Measurements from ENCODE around the gene SLC22A1.
"Not testable (repeated sequence)": the region's sequence is repeated elsewhere in the genome, so short reads cannot be mapped to it uniquely, and the experiment has no call there.

The SLC22A1 gene

DNA sequence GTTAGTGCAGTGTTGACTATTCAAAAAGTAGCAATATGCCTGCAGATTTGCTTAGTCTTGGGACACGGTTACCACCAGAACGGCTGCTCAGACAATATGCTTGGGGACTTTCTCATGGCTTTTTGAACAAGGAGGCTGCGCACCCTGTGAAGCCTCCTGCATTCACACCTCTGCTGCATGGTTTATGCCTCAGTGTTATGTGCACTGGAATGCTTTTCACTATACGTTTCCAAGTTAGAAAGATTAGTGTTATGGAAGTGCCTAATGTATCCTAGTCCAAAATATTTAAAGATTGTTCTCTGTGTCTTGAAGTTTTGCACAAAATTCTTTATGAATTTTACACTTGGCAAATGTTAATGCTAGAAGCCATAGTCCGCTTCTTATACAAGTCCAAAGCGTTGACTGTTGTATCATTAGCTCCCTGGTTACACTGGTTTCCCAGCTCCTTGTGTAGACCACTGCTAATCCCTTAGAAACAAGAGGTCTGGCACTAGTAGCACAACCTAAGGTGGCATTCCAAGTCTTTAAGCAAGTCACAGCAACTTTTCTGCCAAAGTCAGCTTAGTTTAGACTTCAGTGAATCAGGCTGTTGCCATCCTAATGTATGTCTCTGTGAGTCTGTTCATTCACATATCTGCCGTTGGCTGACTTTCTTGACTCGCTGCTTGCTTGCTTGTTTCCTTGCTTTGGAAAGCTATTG lies 26.3 kb upstream of the SLC22A1 start:
- no peak for DNase-seq

DNA sequence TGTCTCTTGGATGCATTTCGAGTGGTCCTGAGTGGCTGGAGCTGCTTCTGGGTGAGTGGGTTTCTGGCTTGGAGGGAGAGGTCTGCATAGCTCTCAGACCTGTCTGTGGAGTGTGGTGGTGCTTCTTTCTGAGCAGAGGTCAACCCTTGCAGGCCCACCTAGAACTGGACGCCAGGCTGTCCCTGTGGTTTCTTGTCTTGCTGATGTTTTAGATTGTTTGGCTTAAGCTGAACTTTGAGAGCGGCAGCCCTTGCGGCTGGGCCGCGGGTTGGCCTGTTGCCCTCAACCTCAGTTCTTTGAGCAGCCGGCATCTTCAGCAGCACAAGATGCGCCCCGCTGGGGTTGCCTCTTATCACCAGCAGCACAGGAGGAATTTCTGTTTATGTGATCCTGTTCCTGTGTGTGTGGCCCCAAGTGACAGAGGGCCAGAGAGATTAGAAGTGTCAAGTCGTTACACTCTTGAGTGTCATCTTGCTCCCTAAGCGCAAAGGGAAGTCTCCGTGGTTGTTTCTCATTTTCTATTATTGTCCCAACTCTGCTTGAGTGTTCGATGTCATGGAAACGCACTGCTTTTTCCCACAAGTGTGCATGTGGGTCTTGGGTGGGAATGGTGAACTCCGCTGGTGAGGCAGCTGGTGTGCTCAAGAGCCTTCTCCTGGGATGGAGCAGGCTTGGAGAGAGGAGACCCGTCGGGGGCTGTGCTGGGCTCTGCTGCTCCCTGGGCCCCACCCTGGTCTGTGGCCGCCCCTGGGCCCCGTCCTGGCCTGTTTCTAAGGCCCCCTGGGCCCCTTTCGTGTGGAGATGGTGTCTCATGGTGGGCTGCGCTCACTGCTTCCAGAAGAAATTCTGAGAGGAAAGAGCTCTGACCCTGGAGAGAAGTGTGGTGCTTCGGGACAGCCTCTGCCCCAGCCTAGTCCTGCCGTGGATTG lies 20.1 kb upstream of the SLC22A1 start:
- DNase-seq: no peak

DNA sequence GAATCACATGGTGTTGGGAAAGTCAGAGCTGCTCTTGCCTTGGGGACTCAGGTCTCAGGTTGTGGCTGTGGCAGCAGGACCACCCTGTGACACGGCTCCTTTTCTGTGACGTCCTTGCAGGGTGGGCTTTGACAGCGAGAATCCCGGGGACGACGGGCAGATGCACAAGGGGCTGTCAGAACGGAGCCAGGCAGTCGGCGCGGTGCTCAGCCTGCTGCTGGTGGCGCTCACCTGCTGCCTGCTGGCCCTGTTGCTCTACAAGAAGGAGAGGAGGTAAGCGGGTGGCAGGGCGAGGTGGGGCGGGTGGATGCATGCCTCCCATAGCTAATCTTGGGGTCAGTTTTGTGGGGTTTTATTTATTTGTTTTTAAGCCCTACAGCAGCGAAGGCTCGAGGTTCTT lies 19.2 kb upstream of the SLC22A1 start:
- no peak for DNase-seq

DNA sequence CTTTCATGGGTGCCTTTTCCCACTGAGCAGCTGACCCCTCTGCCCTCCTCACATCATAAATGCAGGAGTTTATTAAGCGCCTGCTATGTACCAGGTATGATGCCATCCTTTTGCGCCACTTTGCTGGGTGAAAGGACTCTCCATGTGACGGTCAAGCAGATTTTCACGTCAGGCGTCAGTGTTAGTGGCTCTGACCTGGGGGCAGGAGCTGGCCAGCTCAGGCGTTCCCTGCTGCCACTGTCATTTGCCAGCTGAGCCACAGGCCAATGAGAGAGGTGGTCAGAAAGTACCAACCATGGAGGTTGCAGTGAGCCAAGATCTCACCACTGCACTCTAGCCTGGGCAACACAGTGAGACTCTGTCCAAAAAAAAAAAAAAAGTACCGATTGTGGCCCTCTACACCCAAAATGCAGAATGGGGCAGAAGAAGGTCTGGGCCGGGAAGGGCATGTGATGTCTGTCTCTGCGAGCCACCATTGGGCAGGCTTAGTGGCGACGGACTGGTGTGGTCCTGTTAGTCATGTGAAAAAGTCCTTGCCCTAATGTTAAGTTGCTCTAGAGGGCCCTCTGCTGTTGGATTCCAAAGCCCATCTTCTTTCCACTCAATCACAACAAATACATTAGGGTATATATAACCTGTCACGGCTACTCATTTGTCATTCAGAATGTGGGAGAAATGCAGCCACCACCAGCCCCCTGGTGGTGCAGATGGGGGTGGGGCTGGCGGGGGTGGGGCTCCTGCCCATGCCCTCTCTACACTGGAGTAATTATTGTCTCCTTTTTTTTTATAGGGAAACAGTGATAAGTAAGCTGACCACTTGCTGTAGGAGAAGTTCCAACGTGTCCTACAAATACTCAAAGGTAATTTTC lies 18.4 kb upstream of the SLC22A1 start:
- DNase-seq: peak; percentile 32

DNA sequence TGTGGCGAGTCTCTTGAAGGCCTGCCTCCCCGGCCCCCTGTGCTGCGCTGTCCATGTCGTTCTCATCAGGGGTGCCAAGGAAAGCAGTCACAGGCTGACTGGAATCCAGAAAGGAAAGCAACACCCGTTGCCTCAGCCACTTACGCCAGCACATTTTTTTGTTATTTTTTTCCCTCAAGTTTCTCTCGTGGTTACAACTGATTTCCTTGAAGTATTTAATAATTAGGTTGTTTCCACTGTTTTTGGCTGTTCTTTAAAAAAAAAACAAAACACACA lies 17.9 kb upstream of the SLC22A1 start:
- DNase-seq: no peak

DNA sequence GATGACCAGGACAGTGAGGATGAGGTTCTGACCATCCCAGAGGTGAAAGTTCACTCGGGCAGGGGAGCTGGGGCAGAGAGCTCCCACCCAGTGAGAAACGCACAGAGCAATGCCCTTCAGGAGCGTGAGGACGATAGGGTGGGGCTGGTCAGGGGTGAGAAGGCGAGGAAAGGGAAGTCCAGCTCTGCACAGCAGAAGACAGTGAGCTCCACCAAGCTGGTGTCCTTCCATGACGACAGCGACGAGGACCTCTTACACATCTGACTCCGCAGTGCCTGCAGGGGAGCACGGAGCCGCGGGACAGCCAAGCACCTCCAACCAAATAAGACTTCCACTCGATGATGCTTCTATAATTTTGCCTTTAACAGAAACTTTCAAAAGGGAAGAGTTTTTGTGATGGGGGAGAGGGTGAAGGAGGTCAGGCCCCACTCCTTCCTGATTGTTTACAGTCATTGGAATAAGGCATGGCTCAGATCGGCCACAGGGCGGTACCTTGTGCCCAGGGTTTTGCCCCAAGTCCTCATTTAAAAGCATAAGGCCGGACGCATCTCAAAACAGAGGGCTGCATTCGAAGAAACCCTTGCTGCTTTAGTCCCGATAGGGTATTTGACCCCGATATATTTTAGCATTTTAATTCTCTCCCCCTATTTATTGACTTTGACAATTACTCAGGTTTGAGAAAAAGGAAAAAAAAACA lies 16.6 kb upstream of the SLC22A1 start:
- DNase-seq: no peak

DNA sequence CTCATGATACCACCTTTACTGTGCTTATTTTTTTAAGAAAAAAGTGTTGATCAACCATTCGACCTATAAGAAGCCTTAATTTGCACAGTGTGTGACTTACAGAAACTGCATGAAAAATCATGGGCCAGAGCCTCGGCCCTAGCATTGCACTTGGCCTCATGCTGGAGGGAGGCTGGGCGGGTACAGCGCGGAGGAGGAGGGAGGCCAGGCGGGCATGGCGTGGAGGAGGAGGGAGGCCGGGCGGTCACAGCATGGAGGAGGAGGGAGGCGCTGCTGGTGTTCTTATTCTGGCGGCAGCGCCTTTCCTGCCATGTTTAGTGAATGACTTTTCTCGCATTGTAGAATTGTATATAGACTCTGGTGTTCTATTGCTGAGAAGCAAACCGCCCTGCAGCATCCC lies 15.6 kb upstream of the SLC22A1 start:
- DNase-seq: no peak

DNA sequence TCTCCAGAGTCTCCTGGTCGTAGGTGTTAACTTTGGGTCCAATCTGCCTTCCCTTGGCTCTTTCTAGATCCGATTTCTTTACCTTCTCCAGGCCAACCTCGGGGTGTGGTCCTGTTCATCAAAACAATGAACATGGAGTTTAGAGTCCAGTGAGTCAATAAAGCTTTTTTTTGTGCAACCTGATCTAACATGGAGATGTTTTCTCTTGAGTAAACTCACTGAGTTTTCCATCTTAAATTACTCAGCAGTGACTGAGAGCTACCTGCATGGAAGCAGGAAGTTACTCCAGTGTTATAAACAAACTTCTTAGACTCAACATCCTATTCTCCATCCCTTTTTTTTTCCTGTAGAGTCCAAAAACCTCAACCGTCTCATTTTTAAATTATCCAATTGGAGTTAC lies 14.9 kb upstream of the SLC22A1 start:
- DNase-seq: no peak

DNA sequence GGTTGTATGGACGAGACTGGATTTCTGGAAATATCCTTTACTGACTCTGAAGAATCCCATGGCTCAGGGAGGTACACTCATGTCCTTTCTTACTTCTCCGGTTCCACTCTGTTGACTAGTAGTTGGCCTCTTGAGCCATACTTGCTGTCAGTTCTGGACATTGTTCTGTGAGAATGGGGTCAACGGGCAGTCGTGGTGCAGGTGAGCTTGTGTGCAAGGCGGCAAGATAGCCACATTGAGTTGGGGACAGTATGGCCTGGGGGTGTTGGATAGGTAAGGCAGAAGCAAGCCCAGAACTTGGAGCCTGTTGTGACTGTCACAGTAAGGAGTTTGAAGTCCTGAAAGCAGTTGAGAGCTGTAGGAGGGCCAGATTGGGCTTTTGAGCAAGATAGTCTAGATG lies 13.5 kb upstream of the SLC22A1 start:
- no peak for DNase-seq

DNA sequence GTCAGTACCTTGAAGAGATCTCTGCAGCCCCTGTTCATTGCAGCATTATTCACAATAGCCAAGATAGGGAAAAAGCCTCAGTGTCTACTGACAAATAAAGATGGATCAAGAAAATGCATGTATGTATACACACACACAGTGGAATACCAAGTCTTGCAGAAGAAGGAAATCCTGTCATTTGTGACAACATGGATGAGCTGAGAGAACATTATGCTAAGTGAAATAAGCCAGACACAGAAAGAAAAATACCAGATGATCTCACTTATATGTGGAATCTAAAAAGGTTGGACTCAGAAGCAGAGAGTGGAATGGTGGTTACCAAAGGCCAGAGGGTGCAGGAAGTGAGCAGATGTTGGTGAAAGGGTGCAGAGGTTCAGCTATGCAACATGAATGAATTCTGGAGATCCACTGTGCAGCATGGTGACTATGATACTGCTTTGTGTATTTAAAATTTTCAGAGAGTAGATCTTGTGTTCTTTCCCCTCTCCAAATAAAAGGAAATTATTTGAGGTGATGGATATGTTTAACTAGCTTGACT lies 11.0 kb upstream of the SLC22A1 start:
- no peak for DNase-seq

DNA sequence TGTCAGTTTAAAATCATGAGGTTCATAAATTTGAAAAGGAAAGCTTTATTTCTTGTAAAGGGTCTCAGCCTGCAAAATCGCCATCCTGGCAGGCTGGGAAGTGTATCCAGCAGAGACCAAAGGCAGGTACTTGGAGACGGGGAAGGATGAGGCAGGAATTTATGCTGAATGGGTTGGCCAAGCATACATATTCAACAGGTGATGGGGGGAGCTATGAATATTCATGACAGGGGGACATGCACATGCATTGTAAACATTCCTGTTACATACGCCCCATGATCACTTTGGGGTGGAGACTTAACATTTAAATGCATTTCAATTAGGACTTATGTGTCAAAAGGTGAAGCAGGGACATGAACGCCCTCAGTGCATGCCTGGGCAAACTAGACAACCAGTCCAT lies 9.8 kb upstream of the SLC22A1 start:
- no peak for DNase-seq

DNA sequence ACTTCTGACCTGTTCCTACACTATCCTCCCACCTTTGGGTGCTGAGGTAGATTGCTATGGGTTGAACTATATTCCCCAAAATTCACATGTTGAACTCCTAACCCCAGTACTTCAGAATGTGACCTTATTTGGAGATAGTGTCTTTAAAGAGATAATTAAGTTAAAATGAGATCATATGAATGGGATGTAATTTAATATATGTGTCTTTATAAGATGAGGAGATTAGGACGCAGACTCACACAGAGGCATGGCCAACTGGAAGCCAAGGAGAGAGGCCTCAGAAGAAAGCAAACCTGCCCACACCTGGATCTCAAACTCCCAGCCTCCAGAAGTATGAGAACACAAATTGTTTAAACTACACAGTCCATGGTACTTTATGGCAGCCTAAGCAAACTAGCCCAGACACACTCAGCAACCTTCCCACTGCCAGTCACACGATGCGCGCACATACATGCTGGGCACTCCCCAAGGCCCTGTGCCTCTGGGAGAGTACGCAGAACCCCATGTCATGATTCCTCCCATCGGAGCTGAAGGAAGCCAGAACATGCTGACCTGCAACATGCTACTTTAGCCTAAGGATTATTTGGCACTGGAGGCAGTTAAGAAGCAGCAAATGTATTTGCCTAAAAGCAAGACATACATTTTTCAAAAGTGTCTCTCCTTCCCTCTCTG lies 8.9 kb upstream of the SLC22A1 start:
- DNase-seq: no peak

DNA sequence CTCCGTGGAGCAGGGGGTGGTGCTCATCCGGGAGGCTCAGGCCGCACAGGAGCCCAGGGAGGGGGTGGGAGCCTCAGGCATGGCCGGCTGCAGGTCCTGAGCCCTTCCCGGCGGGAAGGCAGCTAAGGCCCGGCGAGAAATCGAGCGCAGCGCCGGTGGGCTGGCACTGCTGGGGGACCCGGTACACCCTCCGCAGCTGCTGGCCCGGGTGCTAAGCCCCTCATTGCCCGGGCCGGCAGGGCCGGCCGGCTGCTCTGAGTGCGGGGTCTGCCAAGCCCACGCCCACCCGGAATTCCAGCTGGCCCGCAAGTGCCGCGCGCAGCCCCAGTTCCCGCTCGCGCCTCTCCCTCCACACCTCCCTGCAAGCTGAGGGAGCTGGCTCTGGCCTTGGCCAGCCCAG lies 7.1 kb upstream of the SLC22A1 start:
- not testable (repeated sequence) for DNase-seq

DNA sequence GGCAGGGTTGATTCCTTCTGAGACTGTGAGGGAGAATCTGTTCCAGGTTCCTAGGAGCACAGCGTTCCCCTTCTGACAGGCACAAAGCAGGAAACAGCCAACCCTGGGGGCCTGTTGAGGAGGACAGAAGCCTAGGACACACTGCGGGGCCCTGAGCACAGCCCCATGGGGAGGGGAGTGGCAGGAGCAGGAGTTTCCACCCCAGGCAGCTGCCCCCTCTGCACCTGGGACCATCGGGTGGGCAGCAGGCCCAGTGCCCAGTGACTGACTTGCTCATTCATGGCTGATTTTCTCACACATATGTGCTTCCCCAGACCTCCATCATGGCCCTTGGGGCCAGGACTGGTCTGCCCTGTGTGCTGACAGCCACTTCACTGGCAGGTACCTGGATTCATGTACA lies 6.2 kb upstream of the SLC22A1 start:
- no peak for DNase-seq

DNA sequence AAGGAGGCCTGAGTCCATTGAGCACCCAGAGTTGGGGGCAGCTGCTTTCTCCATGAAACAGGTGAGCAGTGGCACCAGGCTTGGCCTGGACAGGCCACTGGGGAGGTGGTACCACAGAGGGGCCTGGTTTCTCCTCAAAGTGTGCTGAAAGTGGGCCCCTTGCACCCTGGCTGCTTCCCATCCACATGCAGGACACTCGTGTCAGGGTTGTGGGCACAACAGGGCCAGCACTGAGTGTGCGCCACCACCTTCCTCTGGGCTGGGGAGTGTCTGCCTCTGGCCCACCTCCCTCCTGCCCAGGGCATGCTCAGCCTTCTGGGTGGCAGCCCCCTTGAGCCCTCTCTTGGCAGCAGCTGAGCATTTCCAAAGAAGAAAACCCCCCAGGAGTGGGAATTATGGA lies 5.2 kb upstream of the SLC22A1 start:
- DNase-seq: no peak

DNA sequence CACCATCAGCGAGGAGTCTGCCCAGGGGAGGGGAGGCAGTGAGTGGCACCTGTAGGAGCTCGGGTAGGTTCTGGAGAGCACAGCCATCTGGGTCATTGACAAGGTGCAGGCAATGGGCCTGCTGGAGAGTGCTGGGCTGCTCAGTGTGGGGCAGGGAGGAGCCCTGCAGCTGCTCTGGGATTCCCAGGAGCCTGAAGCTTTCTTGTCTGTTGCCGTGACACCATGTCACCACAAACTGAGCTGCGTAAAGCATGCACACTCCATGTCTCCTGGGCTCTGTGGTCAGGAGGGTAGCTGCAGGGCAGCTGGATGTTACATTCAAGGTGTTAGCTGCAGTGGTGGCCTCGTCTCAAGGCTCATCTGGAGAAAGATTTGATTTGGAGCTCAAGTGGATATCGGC lies 4.5 kb upstream of the SLC22A1 start:
- DNase-seq: no peak

DNA sequence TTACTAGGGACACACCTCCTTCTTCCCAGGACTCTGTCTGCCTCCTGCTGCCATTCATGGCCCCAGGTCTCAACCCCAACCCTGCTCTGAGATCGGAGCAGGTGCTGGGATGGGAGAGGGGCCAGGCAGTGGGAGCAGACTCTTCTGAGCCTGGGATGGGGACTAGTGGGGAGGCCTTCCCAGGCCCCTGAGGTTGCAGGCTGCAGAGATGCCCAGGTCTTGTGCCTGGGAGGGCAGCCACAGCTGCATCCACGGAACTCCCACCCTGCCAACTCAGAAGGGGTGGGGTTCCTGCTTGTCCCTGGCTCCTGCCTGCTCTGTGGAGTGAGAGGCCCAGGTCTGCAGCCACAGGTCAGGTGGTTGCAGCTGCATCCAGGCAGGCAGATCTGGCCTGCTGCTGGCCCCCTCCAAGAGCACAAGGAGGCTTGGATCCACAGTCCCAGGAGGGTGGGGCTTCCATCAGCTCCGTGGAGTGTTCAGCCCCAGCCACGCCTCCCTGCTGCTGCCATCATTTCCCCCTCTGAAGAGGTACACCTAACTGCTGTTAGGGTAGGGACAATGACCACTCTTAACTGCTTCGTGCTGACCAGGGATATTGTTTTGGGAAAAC lies 2.9 kb upstream of the SLC22A1 start:
- no peak for DNase-seq

DNA sequence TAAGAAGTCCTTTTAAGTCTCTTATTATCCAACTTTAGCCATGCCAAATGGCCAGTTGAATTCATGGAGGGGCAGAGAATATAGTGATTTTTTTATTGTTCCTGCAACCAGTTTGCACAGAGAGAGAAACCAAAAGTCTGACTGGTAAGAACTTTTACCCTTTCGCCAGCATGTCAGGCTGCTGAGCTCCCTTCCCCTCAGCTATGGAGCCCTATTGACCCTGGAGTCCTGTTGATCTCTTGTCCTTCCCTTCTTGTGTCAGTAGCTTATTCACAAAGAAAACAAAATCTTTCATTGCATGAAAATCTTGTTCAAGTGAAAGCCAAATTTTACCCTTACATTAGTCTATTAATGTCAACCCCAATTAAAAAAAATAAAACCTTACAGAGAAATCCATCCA lies 1.5 kb upstream of the SLC22A1 start:
- DNase-seq: no peak

DNA sequence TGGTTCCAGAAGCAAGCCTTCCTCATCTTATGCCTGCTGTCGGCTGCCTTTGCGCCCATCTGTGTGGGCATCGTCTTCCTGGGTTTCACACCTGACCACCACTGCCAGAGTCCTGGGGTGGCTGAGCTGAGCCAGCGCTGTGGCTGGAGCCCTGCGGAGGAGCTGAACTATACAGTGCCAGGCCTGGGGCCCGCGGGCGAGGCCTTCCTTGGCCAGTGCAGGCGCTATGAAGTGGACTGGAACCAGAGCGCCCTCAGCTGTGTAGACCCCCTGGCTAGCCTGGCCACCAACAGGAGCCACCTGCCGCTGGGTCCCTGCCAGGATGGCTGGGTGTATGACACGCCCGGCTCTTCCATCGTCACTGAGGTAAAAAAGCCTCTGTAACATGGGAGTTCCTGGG lies 366 bp downstream of the SLC22A1 start:
- DNase-seq: no peak

DNA sequence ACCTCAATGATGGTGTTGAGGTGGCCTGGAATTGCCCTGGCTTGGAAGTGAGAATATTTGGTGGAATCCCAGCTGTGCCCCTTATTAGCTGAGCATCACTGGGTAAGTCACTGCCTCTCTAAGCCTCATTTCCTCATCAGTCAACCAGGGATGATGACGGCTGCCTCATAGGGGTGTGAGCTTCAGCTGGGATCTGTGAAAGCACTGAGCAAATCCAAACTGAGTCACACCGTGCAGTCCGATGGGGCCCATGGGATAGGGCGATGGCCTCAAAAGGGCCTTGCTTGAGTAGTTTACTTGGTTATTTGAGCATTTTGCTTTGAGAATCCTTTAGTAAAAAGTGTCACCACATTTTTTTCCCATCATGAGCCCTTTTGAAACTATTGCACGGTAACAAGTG lies 1.1 kb downstream of the SLC22A1 start:
- no peak for DNase-seq

DNA sequence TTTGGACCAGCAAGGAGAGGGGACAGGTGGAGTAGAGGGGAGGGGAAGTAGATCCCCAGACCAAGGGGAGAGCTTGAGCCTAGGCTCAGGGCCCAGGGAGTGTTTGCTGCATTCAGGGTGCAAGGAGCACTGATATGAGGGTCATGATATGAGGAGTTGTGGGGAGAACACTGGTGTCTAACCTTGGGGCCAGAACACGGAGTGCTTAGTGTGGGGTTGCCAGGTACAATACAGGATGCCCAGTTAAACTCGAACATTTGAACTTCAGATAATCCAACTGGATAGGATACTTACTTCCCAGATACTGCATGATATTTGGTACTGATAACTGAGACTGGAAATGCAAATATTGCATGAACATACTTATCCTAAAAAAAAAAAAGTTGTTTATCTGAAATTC lies 2.4 kb downstream of the SLC22A1 start:
- DNase-seq: no peak

DNA sequence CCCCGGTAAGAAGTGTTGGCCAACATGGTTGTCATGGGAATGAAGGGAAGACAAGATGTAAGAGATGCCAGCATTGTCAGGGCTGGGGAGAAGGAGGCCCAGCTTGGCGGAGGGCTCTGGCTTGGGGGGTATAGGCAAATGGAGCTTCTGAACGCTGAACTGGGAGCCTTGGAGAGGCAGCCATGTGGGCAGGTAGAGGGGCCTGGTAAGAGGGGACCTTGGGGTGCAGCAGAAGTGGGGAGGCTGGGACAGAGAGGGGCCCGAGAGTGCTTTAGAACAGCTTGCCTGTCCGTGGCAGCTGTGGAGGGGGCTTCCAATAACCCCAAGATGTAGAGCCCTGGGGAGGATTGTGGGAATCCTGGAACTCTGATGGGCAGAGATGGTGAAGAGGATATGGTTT lies 3.0 kb downstream of the SLC22A1 start:
- DNase-seq: no peak
